HG03432 (cell line): Measurements from ENCODE around the gene NCAPD3.

Experiments used
- ATAC-seq: cut with Tn5 transposase; IDR thresholded peaks from one replicate; pipeline ENCODE4 v1.9.1; 2021; ENCODE audit warnings: mild to moderate bottlenecking, moderate library complexity; ENCODE audit not compliant: unreplicated experiment

The NCAPD3 gene

GRCh38 chr11:134252346-134253187 lies 28.8 kb upstream of the NCAPD3 start:
- peak; percentile 26 for ATAC-seq

DNA sequence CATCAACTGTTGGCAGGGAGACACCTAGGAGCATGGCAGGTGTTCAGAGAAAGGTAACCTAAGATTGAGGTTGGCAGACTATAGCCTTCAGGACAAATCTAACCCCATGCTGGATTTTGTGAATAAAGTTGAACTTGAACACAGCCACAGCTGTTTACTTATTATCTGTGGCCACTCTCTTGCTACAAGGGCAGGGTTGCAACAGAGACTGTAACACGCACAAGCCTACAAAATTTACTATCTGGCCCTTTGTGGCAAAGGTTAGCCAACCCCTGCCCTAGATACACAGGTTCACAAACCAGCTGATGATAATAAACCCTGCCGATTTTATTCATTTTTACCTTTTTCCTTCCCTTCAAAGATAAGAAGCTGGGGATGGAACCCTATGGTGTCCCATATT lies 26.9 kb upstream of the NCAPD3 start:
- ATAC-seq, result no peak

DNA sequence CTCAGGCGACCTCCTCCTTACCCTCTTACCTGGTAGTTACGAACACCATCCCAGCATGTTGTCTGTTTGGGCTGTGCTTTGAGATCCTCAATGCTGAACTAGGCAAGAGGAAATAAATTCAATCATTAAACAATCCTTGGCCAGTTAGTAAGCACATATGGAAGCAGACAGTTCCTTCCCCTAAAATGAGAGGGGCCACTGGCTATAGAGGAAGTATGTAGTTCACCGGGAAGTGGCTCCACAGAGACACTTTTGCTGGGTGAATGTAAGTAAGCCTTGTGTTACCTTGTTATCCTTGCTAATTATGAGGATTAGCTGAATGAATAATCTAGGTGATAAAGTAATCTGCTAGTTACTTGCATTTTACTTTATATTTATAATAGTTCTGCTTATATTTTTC lies 26.5 kb upstream of the NCAPD3 start:
- no peak for ATAC-seq

GRCh38 chr11:134248910-134249480 lies 25.2 kb upstream of the NCAPD3 start:
- no peak for ATAC-seq

- ATAC-seq, result no peak
These were observed 22.9 kb upstream of the NCAPD3 start for GRCh38 chr11:134246678-134247077.

GRCh38 chr11:134246100-134246499 lies 22.3 kb upstream of the NCAPD3 start:
- no peak for ATAC-seq

- ATAC-seq, result no peak
These were observed 21.7 kb upstream of the NCAPD3 start for GRCh38 chr11:134245434-134245833.

DNA sequence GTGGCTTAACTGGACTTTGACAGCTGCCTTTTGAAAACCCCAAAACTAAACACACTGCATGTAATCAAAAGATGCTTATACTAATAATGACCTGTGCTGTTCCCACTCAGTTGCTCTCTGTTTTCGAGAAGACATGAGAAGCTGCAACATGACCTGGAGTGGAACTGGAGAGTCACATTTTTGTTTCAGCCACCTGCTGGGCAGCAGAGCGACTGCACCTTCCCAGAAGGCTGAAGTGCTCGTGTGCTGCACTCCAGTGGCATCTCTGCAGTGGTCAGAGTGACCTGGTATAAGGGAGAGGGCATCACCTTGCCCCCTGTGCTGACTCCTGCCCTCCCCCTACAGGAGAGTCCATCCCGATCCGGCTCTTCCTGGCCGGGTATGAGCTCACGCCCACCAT lies 20.8 kb upstream of the NCAPD3 start:
- ATAC-seq, result peak; percentile 89

- ATAC-seq, result no peak
These were observed 20.1 kb upstream of the NCAPD3 start for GRCh38 chr11:134243913-134244312.

DNA sequence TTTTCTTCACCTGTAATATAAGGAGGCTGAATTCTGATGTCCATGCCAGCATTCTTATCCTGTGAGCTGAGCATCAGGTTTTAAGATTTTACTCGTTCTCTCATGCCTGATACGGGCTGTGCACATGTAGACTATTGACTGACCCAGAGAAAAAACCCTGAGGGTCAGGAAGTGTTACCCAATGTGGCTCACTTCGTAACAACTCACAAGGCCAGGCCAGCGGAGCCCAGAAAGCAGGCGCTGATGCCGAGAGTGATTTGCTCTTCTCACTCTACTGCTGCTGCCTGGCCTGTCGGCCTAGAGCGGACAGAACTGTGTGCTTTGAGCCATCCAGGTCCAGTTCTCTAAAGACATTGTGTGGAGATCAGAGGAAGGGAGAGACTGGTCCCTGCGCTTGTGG lies 18.6 kb upstream of the NCAPD3 start:
- ATAC-seq, result no peak

GRCh38 chr11:134240592-134240991 lies 16.8 kb upstream of the NCAPD3 start:
- no peak for ATAC-seq

- ATAC-seq, result no peak
These were observed 15.2 kb upstream of the NCAPD3 start for GRCh38 chr11:134238956-134239355.

GRCh38 chr11:134237557-134237922 lies 13.8 kb upstream of the NCAPD3 start:
- no peak for ATAC-seq

DNA sequence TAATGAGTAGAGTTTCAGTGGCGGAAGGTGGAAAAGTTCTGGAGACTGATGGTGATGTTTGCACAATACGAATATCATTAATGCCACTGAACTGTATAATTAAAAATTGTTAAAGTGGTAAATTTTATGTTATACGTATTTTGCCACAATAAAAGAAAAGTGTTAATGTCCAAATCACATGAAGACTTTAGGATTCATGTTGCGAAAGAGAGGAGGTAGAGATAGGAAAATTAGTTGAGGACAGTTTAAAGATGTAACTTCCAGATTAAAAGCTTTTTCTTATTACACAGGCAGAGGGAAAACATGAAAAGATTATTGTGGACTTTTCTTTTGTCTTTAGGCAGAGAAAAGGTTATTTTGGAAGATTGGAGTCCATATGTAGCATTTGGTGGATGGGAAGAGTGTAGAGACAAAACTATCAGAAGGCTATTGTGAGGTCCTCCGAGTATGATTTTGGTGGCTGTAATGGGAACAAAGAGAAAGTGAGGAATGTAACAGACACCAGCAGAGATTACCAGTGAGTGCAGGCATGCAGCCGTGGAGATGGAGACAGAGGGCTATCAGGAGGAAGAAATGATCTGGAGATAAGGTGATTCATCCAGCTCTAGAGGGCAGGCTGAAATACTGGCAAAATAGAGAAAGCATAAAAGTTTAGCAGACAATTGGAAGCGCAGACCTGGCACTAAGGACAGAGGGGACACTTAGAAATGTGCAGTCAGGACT lies 13.2 kb upstream of the NCAPD3 start:
- no peak for ATAC-seq

DNA sequence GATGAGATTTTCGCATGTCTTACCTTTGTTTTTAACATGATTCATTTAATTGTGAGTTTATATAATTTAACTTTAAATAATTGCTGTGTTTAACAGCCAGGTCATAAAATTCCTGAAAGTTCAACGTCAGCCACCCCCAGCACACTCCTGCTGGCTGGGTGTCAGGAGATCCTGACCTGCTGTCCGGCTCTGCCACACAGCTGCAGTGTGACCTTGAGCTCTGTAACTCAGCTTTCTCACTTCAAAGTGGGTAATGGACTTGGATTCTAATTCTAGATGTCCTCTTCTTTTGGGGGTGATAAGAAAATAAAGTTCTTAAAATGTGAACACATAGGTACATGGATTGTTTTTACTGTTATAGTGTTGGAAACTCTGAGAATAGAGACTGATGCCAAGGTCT lies 11.6 kb upstream of the NCAPD3 start:
- no peak for ATAC-seq

DNA sequence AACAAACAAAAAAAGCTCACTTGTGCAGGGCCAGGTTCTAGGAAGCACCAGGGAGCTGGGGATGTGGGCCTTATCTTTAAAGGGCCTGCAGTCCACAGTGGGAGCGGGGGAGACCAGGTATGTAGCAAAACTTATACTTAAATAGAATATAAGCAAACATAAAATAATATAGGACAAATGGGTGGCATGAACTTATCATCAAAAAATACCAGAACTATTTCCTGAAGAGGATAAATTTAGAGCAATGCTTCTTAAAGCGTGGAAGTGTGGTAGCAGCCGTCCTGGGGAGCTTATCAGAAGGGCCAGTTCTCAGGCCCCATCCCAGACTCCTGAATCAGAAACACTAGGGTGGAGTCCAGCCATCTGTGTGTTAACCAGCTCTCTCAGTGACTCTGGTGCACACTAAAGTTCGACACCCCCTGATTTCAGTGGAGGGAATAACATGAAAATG lies 10.0 kb upstream of the NCAPD3 start:
- no peak for ATAC-seq

- ATAC-seq, result no peak
These were observed 8.3 kb upstream of the NCAPD3 start for GRCh38 chr11:134231958-134232659.

DNA sequence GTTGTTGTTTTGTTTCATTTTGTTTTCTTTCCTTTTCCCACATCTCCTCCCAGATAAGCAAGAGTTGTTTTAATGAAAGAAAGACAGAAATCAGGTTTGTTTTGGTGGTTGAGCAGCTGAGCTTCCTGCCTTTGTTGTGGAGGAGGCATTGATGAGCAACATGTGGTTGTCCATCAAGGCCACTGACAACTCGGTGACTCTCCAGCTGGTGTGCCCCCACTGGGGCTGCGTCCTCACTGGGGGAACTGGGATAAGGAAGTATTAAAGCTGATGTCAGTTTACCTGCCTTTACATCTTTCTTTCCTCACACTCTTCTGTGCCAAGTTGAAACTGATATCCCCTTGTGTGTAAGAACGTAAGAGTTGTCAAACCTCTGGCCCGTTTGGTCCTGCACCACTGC lies 6.6 kb upstream of the NCAPD3 start:
- no peak for ATAC-seq

- no peak for ATAC-seq
These were observed 5.5 kb upstream of the NCAPD3 start for GRCh38 chr11:134229126-134229790.

DNA sequence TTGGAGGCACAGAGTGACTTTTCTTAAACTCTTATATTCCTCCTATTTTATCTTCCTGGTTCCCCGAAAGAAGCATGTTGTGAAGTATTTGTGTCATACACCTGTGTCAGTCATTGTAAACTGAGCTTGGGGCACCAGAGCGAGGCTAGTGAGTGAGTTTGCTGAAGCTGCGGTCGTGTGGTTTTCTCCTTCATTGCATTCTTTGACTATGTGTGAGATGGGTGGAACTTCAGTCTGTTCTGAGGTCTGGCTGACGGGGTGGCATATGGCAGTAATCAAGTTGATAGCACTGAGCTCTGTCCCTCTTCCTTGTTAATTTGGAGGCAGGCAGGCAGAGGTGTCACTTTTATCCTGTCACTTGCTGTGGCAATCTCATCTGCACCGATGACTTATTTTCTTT lies 4.9 kb upstream of the NCAPD3 start:
- peak; percentile 57 for ATAC-seq

GRCh38 chr11:134226806-134227325 lies 3.1 kb upstream of the NCAPD3 start:
- no peak for ATAC-seq
